GM10248 (cell line): ENCODE results near the gene TACC2.

Experiments used
- CTCF ChIA-PET: fragments of 300-600 bp; sonication (Branson Sonifier 250); formaldehyde crosslinking; extraction: SDS; loops from one replicate; lab custom pipeline; 2021; ENCODE audit warnings: antibody characterized with exemption; lab: Yijun Ruan, JAX
- POLR2A ChIA-PET: fragments of 350-650 bp; sonication (Branson Sonifier 250); formaldehyde crosslinking; extraction: SDS; loops from one replicate; lab custom pipeline; 2020; ENCODE audit warnings: antibody characterized with exemption; lab: Yijun Ruan, JAX
- DNase-seq: peaks from one replicate; pipeline ENCODE4 v3.0.0; 2012; ENCODE audit errors: extremely low spot score
- CTCF ChIP-seq: IDR thresholded peaks from 2 replicates; pipeline ENCODE4 v1.5.1; 2012; ENCODE audit warnings: mild to moderate bottlenecking, low read depth; ENCODE audit errors: extremely low read depth, missing control alignments, control extremely low read depth

The TACC2 gene

DNA sequence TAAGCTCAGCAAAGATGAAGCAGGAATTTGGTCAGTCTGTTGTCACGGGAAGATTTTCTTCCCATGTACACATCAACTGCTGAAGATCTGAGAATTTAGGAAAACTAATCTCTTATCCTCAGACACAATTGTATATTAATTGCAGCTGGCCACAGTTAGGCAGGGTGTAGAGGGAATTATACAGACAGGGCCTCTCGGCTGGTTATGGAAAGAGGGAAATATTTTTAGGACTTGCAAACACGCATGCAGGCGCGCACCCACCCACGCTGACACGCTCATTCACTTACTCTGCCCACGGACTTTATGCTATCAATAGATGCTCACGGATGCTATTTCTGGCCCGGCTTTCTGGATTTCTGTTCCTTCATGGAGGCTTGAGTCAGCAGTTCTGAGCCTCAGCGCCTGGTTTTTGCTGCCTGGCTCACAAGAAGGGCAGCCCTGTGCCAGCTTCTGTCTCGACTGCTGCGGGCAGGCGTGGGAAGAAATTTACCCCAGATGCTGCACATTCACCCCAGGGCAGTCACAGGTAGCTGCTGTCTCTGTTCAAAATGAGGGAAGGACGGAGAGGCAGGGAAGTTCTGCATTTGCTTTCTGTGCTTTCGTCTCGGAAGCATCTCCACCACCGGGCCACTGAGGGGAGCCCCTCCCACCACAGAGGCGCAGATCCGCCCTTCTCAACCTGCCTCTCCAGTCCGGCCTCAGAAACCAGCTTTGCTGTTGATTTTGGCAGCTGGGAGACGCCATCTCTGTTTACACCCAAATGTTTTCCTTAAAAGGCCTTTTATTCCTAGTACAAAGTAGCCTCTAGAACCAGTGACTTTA is 165.8 kb downstream of the TACC2 start:
- ChIA-PET CTCF (no interaction called here), POLR2A (no interaction called here)
- no peak for TF ChIP-seq CTCF
- no peak for DNase-seq

GRCh38 chr10:122157451-122157850 is 168.5 kb downstream of the TACC2 start:
- POLR2A ChIA-PET = no interaction called here
- CTCF ChIA-PET = interaction anchor here (1.0 kb wide), 1 partner anchor 9 kb away, joined by 3 read pairs; no protein-coding TSS in a partner anchor
- no peak for TF ChIP-seq CTCF
- no peak for DNase-seq

DNA sequence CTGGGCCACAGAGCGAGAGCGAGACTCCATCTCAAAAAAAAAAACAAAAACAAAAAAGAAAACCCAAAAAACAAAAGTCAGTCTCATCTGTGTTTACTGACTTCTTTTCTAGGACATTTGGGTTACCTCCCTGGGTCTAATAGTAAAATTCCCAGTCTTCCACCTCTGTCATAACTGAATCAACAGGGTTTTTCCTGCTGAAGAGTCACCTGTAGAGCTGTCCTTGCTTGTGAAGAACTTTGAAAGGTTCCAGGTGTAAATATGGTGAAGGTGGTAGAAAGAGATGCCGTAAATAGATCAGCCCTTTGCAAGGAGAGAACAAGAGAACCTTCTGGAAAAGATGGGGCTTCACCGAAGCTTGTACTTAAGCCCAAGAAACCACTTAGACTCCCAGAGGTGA is 169.4 kb downstream of the TACC2 start:
- no peak for TF ChIP-seq CTCF
- ChIA-PET POLR2A (no interaction called here), CTCF (interaction anchor here (2.0 kb wide), 1 partner anchor 23 kb away, joined by 4 read pairs; no protein-coding TSS in a partner anchor)
- DNase-seq = no peak

GRCh38 chr10:122159141-122159970 is 170.4 kb downstream of the TACC2 start:
- POLR2A ChIA-PET = no interaction called here
- CTCF ChIA-PET = interaction anchor here (2.0 kb wide), 1 partner anchor 22 kb away, joined by 4 read pairs; no protein-coding TSS in a partner anchor
- DNase-seq = no peak
- TF ChIP-seq CTCF = no peak

GRCh38 chr10:122161795-122162194 is 172.8 kb downstream of the TACC2 start:
- ChIA-PET CTCF (no interaction called here), POLR2A (no interaction called here)
- no peak for TF ChIP-seq CTCF
- DNase-seq = no peak

DNA sequence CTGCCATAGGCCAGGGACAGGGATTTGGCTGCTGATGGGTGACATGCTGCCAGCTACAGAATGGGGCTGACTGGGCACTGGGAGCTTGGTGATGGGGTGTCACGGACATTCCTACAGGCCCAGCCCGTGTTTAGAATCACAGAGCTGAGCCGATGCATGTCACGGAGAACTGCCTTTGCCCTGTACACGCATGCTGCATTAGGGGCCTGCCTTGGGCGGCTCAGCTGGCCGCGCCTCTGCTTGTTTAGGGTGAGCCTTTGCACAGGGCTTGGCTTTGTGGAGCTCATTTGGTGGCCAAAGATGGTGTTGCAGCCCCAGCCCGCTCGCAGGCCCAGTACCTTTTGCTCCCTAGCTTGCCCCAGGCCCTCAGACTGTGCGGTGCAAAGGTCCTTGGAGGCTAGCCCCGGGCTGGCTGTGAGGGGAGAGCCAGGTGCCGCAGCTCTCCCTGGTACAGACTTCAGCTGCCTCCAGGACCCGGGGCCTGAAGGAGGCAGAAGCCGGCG is 173.8 kb downstream of the TACC2 start:
- ChIA-PET POLR2A (no interaction called here), CTCF (no interaction called here)
- no peak for TF ChIP-seq CTCF
- no peak for DNase-seq
